ENCODE results near the gene DDX41.

Gene DDX41

GRCh38 chr5:177514541-177514940 lies 2.2 kb downstream of the DDX41 start:
- TF ChIP-seq, protein P1, sequence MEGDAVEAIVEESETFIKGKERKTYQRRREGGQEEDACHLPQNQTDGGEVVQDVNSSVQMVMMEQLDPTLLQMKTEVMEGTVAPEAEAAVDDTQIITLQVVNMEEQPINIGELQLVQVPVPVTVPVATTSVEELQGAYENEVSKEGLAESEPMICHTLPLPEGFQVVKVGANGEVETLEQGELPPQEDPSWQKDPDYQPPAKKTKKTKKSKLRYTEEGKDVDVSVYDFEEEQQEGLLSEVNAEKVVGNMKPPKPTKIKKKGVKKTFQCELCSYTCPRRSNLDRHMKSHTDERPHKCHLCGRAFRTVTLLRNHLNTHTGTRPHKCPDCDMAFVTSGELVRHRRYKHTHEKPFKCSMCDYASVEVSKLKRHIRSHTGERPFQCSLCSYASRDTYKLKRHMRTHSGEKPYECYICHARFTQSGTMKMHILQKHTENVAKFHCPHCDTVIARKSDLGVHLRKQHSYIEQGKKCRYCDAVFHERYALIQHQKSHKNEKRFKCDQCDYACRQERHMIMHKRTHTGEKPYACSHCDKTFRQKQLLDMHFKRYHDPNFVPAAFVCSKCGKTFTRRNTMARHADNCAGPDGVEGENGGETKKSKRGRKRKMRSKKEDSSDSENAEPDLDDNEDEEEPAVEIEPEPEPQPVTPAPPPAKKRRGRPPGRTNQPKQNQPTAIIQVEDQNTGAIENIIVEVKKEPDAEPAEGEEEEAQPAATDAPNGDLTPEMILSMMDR (IDR thresholded peaks at IDR 0.05; ENCODE audit: low read depth, low read length) = no peak
- H3K4me3 ChIP-seq (replicated peaks in 1 of 2; ENCODE audit: low read depth in 2 of 2, low read length in 2 of 2) = peak overlapping the region in 1 of 2 donors; percentile 81
- DNase-seq (ENCODE audit: low read depth in 2 of 2) = no peak

- H3K4me3 ChIP-seq (replicated peaks in 1 of 2; ENCODE audit: low read depth in 2 of 2, low read length in 2 of 2) = no peak overlapping the region
- DNase-seq (ENCODE audit: low read depth in 2 of 2) = no peak
- TF ChIP-seq, protein P1 (IDR thresholded peaks at IDR 0.05; ENCODE audit: low read depth, low read length) = no peak
These were observed 3.3 kb downstream of the DDX41 start for GRCh38 chr5:177513500-177513899.

DNA sequence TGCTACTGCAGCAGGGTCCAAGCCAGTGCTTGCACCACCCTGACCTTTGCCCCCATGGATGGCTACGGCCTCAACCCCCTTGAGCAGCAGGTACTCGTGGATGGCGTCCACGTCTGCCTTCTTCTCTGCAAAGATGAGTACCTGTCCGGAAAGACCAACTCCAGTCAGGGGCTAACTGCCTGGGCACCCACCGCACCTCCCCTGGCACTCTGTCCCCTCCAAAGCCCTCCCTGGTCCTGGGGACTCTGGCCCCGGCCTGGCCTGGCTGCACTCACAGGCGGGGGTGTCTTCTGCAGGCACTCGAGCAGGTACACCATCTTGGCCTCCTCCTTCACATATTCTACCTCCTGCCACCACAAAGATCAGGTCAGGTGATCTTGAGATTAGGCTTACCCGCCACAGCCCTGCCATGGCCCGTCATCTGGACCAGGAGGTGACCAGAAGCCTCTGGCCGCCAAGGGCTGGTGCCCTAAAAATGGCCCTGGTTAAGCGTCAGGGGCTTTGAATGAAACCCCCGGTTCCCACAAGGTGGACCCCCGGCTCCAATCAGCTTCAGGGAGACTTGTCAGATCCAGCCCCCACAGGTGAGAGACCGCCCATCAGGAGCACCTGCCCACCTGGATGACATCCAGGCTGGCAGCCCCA lies 3.9 kb downstream of the DDX41 start:
- H3K4me3 ChIP-seq (replicated peaks in 1 of 2; ENCODE audit: low read depth in 2 of 2, low read length in 2 of 2) = no peak overlapping the region
- DNase-seq (ENCODE audit: low read depth in 2 of 2) = no peak
- TF ChIP-seq, protein P1 (IDR thresholded peaks at IDR 0.05; ENCODE audit: low read depth, low read length) = no peak

DNA sequence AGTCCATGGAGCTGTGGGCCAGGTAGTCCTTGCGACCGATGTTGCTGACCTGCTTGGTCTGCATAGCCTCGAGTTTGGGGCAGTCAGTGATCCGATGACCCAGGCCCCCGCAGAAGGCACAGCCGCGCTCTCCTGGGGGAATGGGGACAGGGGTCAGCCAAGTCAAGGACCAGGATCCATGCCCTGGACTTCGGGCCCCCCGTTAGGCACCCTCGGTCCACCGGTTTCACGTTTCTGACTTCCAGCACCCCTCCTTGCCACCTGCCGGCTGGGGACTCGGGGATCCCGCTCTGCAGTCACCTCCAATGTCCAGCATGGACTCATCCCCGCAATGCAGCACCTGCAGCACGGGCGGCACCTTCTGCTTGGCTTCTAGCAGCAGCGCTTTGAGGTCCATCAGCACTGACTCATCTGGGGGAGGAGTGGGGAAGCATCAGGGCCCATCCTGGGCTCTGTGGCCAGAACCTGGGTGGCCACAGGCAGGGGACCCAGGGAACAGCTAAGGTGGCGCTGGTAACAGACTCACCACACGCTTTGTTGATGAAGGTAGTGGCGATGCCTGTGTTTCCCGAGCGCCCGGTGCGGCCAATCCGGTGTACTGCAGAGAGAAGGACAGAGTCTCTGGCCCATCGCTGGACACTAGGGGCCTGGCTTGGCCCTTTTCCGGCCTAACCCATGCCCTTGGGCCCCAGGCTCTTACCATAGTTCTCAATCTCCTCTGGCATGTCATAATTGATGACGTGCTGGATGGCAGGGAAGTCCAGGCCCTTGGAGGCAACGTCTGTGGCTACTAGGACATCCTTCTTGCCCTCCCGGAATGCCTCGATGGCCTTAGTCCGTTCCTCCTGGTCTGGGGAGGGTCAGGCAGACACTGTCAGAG lies 4.7 kb downstream of the DDX41 start:
- H3K4me3 ChIP-seq (replicated peaks in 1 of 2; ENCODE audit: low read depth in 2 of 2, low read length in 2 of 2) = no peak overlapping the region
- no peak for DNase-seq (ENCODE audit: low read depth in 2 of 2)
- TF ChIP-seq, protein P1 (IDR thresholded peaks at IDR 0.05; ENCODE audit: low read depth, low read length) = no peak

DNA sequence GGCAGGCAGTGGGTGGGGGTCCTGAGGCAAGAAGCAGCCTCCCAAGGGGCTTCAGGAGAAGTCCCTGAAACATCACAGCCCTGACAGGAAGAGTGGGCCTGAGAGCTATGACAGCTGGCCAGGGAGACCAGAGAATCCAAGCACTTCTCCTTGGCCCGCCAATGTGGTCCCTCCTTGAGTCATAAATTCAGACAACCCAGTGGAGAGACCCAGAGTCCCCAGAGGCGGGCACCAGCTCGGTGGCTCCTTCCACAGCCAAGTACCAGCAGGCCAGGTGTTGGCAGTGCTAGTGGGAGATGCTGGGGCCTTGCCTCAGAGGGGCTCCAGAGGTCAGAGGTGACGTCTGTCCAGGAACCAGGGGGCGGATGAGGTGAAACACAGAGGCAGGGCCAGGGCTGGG lies 5.6 kb downstream of the DDX41 start:
- TF ChIP-seq, protein P1 (IDR thresholded peaks at IDR 0.05; ENCODE audit: low read depth, low read length) = no peak
- H3K4me3 ChIP-seq (replicated peaks in 1 of 2; ENCODE audit: low read depth in 2 of 2, low read length in 2 of 2) = no peak overlapping the region

GRCh38 chr5:177510567-177511053 lies 6.2 kb downstream of the DDX41 start:
- TF ChIP-seq, protein P1 (IDR thresholded peaks at IDR 0.05; ENCODE audit: low read depth, low read length) = no peak
- DNase-seq (ENCODE audit: low read depth in 2 of 2) = no peak
- H3K4me3 ChIP-seq (replicated peaks in 1 of 2; ENCODE audit: low read depth in 2 of 2, low read length in 2 of 2) = no peak overlapping the region

More for the DNA sequence above, 5.6 kb downstream of the DDX41 start:
- DNase-seq (ENCODE audit: low read depth in 2 of 2) = no peak

Measured in cardiac fibroblast (primary cell).